GM21825 (cell line): ENCODE measurements around the gene TAC1.
"Not testable (repeated sequence)": the region's sequence is repeated elsewhere in the genome, so short reads cannot be mapped to it uniquely, and the experiment has no call there.

Experiments used
- ATAC-seq: cut with Tn5 transposase; IDR thresholded peaks from one replicate; pipeline ENCODE4 v1.9.1; 2021; ENCODE audit warnings: mild to moderate bottlenecking, moderate library complexity; ENCODE audit not compliant: unreplicated experiment

Gene TAC1

GRCh38 chr7:97731736-97732564 is at the start of gene TAC1:
Gene TAC1, plus strand, starts transcription at chr7:97732086. Its CDS starts 527 bp downstream, at chr7:97732613.
- no peak for ATAC-seq

GRCh38 chr7:97685952-97686351 is 45.9 kb upstream of the TAC1 start:
- no peak for ATAC-seq

- ATAC-seq = no peak
Measured at GRCh38 chr7:97693586-97693985, 38.3 kb upstream of the TAC1 start.

GRCh38 chr7:97694355-97694754 is 37.5 kb upstream of the TAC1 start:
- no peak for ATAC-seq

- no peak for ATAC-seq
Measured at GRCh38 chr7:97697396-97697795, 34.5 kb upstream of the TAC1 start.

- ATAC-seq = no peak
Measured at GRCh38 chr7:97722386-97722785, 9.5 kb upstream of the TAC1 start.

- ATAC-seq = no peak
Measured at GRCh38 chr7:97732565-97733275, 834 bp downstream of the TAC1 start.

- ATAC-seq = no peak
Measured at GRCh38 chr7:97733276-97734161, 1.6 kb downstream of the TAC1 start.

- no peak for ATAC-seq
Measured at GRCh38 chr7:97734255-97734654, 2.4 kb downstream of the TAC1 start.

GRCh38 chr7:97735075-97735474 is 3.2 kb downstream of the TAC1 start:
- ATAC-seq = no peak

- no peak for ATAC-seq
Measured at GRCh38 chr7:97748482-97748881, 16.6 kb downstream of the TAC1 start.

- ATAC-seq = no peak
Measured at GRCh38 chr7:97751566-97751965, 19.7 kb downstream of the TAC1 start.

GRCh38 chr7:97752215-97752614 is 20.3 kb downstream of the TAC1 start:
- no peak for ATAC-seq

- ATAC-seq = no peak
Measured at GRCh38 chr7:97757824-97758223, 25.9 kb downstream of the TAC1 start.

- no peak for ATAC-seq
Measured at GRCh38 chr7:97770850-97771249, 39.0 kb downstream of the TAC1 start.

GRCh38 chr7:97771576-97771975 is 39.7 kb downstream of the TAC1 start:
- ATAC-seq = no peak

GRCh38 chr7:97772045-97772901 is 40.4 kb downstream of the TAC1 start:
- no peak for ATAC-seq

- ATAC-seq = not testable (repeated sequence)
Measured at GRCh38 chr7:97786398-97786797, 54.5 kb downstream of the TAC1 start.
